Measurements from ENCODE around the gene GNAT2. TPM values are rescaled to one million over a fixed set of nuclear protein-coding genes. Genes with fewer than 3 reads are reported as not detected.

GNAT2 gene
- total and polyA plus RNA-seq, 10 of the 15 experiments (the other 5 are each of a cell fraction or from before 2014, with no cell fraction given): 0.08 to 1.3 (median 0.41) TPM

GRCh38 chr1:109605381-109605780 is 14.0 kb downstream of the GNAT2 start:
- BruUV-seq (replicated peaks): no TSS peak
- ChIA-PET CTCF (interaction anchor here (0.9 to 2.9 kb wide), 5 partner anchors 8 to 72 kb away, joined by 3 to 12 read pairs (median 3); no protein-coding TSS in a partner anchor), RAD21 (ENCODE audit: unreplicated experiment) (no interaction called here), SMC1A (ENCODE audit: uncharacterized antibody, unreplicated experiment) (interaction anchor here (0.6 to 2.3 kb wide), 4 partner anchors 8 to 35 kb away, joined by 4 to 9 read pairs (median 6); no protein-coding TSS in a partner anchor), POLR2A (no interaction called here)
- H3K79me2 ChIP-seq (ENCODE audit: control insufficient read depth, insufficient read depth, low read length): no peaks in the 10 kb centered on the region
- intact Hi-C loops (cut with micrococcal nuclease; ENCODE audit: unreplicated experiment) (no loop called here), in situ Hi-C loops (cut with MboI) (no loop called here)
- WGBS (ENCODE audit: insufficient coverage, insufficient replicate concordance, low lambda C conversion rate, missing lambda C conversion rate): 89% methylated on average over 1 of the region's 1 CpG
- no peaks in the 10 kb centered on the region for H4K20me1 ChIP-seq (ENCODE audit: control insufficient read depth, insufficient read depth)
- no peak overlapping the region for H3K9ac ChIP-seq (ENCODE audit: control insufficient read depth, insufficient read depth, low read length)
- DNase-seq (ENCODE audit: low read depth, low spot score) (no peak), ATAC-seq (no peak), FAIRE-seq (no peak)
- no peak overlapping the region for H2AFZ ChIP-seq (ENCODE audit: control insufficient read depth, low read depth, low read length)
- H3K4me1 ChIP-seq (ENCODE audit: control insufficient read depth, insufficient read depth, low read length): no peaks in the 10 kb centered on the region
- no peaks in the 10 kb centered on the region for H3K9me3 ChIP-seq (replicated peaks; ENCODE audit: control insufficient read depth, insufficient read depth, low read length)
- no peak overlapping the region for H3K4me3 ChIP-seq
- no peaks in the 10 kb centered on the region for H3K27me3 ChIP-seq (replicated peaks in 1 of 2; ENCODE audit: control insufficient read depth in 2 of 2, insufficient read depth in 2 of 2, low read length in 1 of 2)
- H3K4me2 ChIP-seq (ENCODE audit: control insufficient read depth, insufficient read depth): no peak overlapping the region
- no peak overlapping the region for H3K27ac ChIP-seq (ENCODE audit: control insufficient read depth, insufficient read depth)
- no peaks in the 10 kb centered on the region; a peak in 1 of 4 replicates for H3K36me3 ChIP-seq (ENCODE audit: control insufficient read depth in 2 of 2, insufficient read depth in 2 of 2, low read length in 1 of 2)
- TF ChIP-seq NFYA (IDR thresholded peaks at IDR 0.05; ENCODE audit: borderline replicate concordance, low read depth, low read length) (no peak), ASH2L (IDR thresholded peaks at IDR 0.05; ENCODE audit: borderline replicate concordance, low read depth) (no peak), NR2C2 (IDR thresholded peaks at IDR 0.05; ENCODE audit: borderline replicate concordance, control insufficient read depth, insufficient read length, low read depth) (no peak), SMAD5 (IDR thresholded peaks at IDR 0.05; ENCODE audit: low read depth) (no peak), POLR2A (IDR thresholded peaks at IDR 0.05; ENCODE audit: low read depth, low read length) (no peak), WRNIP1 (IDR thresholded peaks at IDR 0.05; ENCODE audit: borderline replicate concordance, low read depth, low read length) (no peak), ZBTB33 (IDR thresholded peaks at IDR 0.05) (no peak), DPF2 (IDR thresholded peaks at IDR 0.05) (no peak), SREBF1 (IDR thresholded peaks at IDR 0.05; ENCODE audit: low read length) (no peak), CREB1 (IDR thresholded peaks at IDR 0.05; ENCODE audit: low read depth) (no peak), TCF7 (IDR thresholded peaks at IDR 0.05; ENCODE audit: borderline replicate concordance) (no peak), RBBP5 (conservative IDR thresholded peaks at IDR 0.05) (no peak), CBFB (IDR thresholded peaks at IDR 0.05; ENCODE audit: low read depth) (no peak), LARP7 (IDR thresholded peaks at IDR 0.05) (no peak), IRF3 (IDR thresholded peaks at IDR 0.05) (no peak)
- TF ChIP-seq, protein P1, sequence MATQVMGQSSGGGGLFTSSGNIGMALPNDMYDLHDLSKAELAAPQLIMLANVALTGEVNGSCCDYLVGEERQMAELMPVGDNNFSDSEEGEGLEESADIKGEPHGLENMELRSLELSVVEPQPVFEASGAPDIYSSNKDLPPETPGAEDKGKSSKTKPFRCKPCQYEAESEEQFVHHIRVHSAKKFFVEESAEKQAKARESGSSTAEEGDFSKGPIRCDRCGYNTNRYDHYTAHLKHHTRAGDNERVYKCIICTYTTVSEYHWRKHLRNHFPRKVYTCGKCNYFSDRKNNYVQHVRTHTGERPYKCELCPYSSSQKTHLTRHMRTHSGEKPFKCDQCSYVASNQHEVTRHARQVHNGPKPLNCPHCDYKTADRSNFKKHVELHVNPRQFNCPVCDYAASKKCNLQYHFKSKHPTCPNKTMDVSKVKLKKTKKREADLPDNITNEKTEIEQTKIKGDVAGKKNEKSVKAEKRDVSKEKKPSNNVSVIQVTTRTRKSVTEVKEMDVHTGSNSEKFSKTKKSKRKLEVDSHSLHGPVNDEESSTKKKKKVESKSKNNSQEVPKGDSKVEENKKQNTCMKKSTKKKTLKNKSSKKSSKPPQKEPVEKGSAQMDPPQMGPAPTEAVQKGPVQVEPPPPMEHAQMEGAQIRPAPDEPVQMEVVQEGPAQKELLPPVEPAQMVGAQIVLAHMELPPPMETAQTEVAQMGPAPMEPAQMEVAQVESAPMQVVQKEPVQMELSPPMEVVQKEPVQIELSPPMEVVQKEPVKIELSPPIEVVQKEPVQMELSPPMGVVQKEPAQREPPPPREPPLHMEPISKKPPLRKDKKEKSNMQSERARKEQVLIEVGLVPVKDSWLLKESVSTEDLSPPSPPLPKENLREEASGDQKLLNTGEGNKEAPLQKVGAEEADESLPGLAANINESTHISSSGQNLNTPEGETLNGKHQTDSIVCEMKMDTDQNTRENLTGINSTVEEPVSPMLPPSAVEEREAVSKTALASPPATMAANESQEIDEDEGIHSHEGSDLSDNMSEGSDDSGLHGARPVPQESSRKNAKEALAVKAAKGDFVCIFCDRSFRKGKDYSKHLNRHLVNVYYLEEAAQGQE (IDR thresholded peaks at IDR 0.05; ENCODE audit: low read depth, low read length): no peak

All from GM12878 (cell line).